ENCODE data around the gene EIF1. TPM values are rescaled to one million over a fixed set of nuclear protein-coding genes. Genes with fewer than 3 reads are reported as not detected.

The EIF1 gene
- total and polyA plus RNA-seq, 2 experiments from 2014 or later = 285 to 726 TPM

GRCh38 chr17:41647038-41647813, 41.5 kb upstream of the EIF1 start:
- Histone ChIP-seq H3K27ac (no peak overlapping the region), H3K4me1 (ENCODE audit: low read depth) (no peaks in the 10 kb centered on the region), H3K27me3 (no peaks in the 10 kb centered on the region), H3K4me3 (no peak overlapping the region), H3K36me3 (no peaks in the 10 kb centered on the region), H3K9me3 (ENCODE audit: low read depth) (no peaks in the 10 kb centered on the region)
- no peak for DNase-seq (ENCODE audit: low read depth in 1 of 2, low spot score in 1 of 2)
- no peak for TF ChIP-seq CTCF (IDR thresholded peaks at IDR 0.05; ENCODE audit: low read depth, low read length)

- Histone ChIP-seq H3K27me3 (no peaks in the 10 kb centered on the region), H3K27ac (no peak overlapping the region), H3K36me3 (no peaks in the 10 kb centered on the region), H3K4me3 (no peak overlapping the region), H3K4me1 (ENCODE audit: low read depth) (no peaks in the 10 kb centered on the region), H3K9me3 (ENCODE audit: low read depth) (no peaks in the 10 kb centered on the region)
- peak; percentile 71 to 90 for DNase-seq (ENCODE audit: low read depth in 1 of 2, low spot score in 1 of 2)
- peak; percentile 86 for TF ChIP-seq CTCF (IDR thresholded peaks at IDR 0.05; ENCODE audit: low read depth, low read length)
Measured at GRCh38 chr17:41647940-41648410, 40.7 kb upstream of the EIF1 start.

GRCh38 chr17:41648411-41649195, 40.1 kb upstream of the EIF1 start:
- peak; percentile 99 for TF ChIP-seq CTCF (IDR thresholded peaks at IDR 0.05; ENCODE audit: low read depth, low read length)
- H3K27ac ChIP-seq = no peak overlapping the region
- H3K36me3 ChIP-seq = no peaks in the 10 kb centered on the region
- DNase-seq (ENCODE audit: low read depth in 1 of 2, low spot score in 1 of 2) = peak; percentile 89
- H3K4me3 ChIP-seq = no peak overlapping the region
- no peaks in the 10 kb centered on the region for H3K9me3 ChIP-seq (ENCODE audit: low read depth)
- H3K27me3 ChIP-seq = no peaks in the 10 kb centered on the region
- no peaks in the 10 kb centered on the region for H3K4me1 ChIP-seq (ENCODE audit: low read depth)

GRCh38 chr17:41649923-41650519, 38.7 kb upstream of the EIF1 start:
- Histone ChIP-seq H3K4me1 (ENCODE audit: low read depth) (no peaks in the 10 kb centered on the region), H3K36me3 (no peaks in the 10 kb centered on the region), H3K9me3 (ENCODE audit: low read depth) (no peaks in the 10 kb centered on the region), H3K4me3 (no peak overlapping the region), H3K27me3 (no peaks in the 10 kb centered on the region), H3K27ac (no peak overlapping the region)
- TF ChIP-seq CTCF (IDR thresholded peaks at IDR 0.05; ENCODE audit: low read depth, low read length) = no peak
- DNase-seq (ENCODE audit: low read depth in 1 of 2, low spot score in 1 of 2) = no peak

GRCh38 chr17:41650794-41651624, 37.7 kb upstream of the EIF1 start:
- H3K4me3 ChIP-seq = no peak overlapping the region
- no peaks in the 10 kb centered on the region for H3K4me1 ChIP-seq (ENCODE audit: low read depth)
- no peaks in the 10 kb centered on the region for H3K27me3 ChIP-seq
- H3K9me3 ChIP-seq (ENCODE audit: low read depth) = no peaks in the 10 kb centered on the region
- no peak for DNase-seq (ENCODE audit: low read depth in 1 of 2, low spot score in 1 of 2)
- H3K36me3 ChIP-seq = no peaks in the 10 kb centered on the region
- H3K27ac ChIP-seq = no peak overlapping the region
- TF ChIP-seq CTCF (IDR thresholded peaks at IDR 0.05; ENCODE audit: low read depth, low read length) = no peak
